ENCODE measurements around the gene DTNB.
"Not testable (repeated sequence)": the region's sequence is repeated elsewhere in the genome, so short reads cannot be mapped to it uniquely, and the experiment has no call there.

The DTNB gene

GRCh38 chr2:25420820-25421237, 252.5 kb downstream of the DTNB start:
- no peak for ATAC-seq (replicated peaks; ENCODE audit: extremely low read depth, poor library complexity, severe bottlenecking)
- Mint-ChIP-seq H3K4me3 (no peak overlapping the region), H3K27ac (ENCODE audit: low read depth) (no peak overlapping the region), H3K36me3 (ENCODE audit: insufficient read depth) (peaks cover 2% of the 10 kb centered on the region), H3K4me1 (no peaks in the 10 kb centered on the region), H3K9me3 (no peaks in the 10 kb centered on the region), H3K27me3 (no peaks in the 10 kb centered on the region)
- DNase-seq (ENCODE audit: low spot score in 2 of 2), result no peak

- H3K27me3 Mint-ChIP-seq, result no peaks in the 10 kb centered on the region
- no peaks in the 10 kb centered on the region for H3K4me1 Mint-ChIP-seq
- H3K4me3 Mint-ChIP-seq, result no peak overlapping the region
- H3K27ac Mint-ChIP-seq (ENCODE audit: low read depth), result no peak overlapping the region
- peaks cover 2% of the 10 kb centered on the region for H3K36me3 Mint-ChIP-seq (ENCODE audit: insufficient read depth)
- DNase-seq (ENCODE audit: low spot score in 2 of 2) (no peak), ATAC-seq (replicated peaks; ENCODE audit: extremely low read depth, poor library complexity, severe bottlenecking) (peak; percentile 28)
- no peaks in the 10 kb centered on the region for H3K9me3 Mint-ChIP-seq
Measured at GRCh38 chr2:25419678-25420242, 253.6 kb downstream of the DTNB start.

- ATAC-seq (replicated peaks; ENCODE audit: extremely low read depth, poor library complexity, severe bottlenecking) (no peak), DNase-seq (ENCODE audit: low spot score in 2 of 2) (no peak)
- no peaks in the 10 kb centered on the region for H3K9me3 Mint-ChIP-seq
- no peak overlapping the region for H3K27ac Mint-ChIP-seq (ENCODE audit: low read depth)
- peaks cover 2% of the 10 kb centered on the region for H3K36me3 Mint-ChIP-seq (ENCODE audit: insufficient read depth)
- H3K27me3 Mint-ChIP-seq, result no peaks in the 10 kb centered on the region
- no peak overlapping the region for H3K4me3 Mint-ChIP-seq
- H3K4me1 Mint-ChIP-seq, result no peaks in the 10 kb centered on the region
Measured at GRCh38 chr2:25418944-25419677, 254.3 kb downstream of the DTNB start.

GRCh38 chr2:25417715-25418369, 255.5 kb downstream of the DTNB start:
- DNase-seq (ENCODE audit: low spot score in 2 of 2) (no peak), ATAC-seq (replicated peaks; ENCODE audit: extremely low read depth, poor library complexity, severe bottlenecking) (no peak)
- Mint-ChIP-seq H3K27me3 (no peaks in the 10 kb centered on the region), H3K27ac (ENCODE audit: low read depth) (no peak overlapping the region), H3K4me1 (no peaks in the 10 kb centered on the region), H3K9me3 (no peaks in the 10 kb centered on the region), H3K4me3 (no peak overlapping the region), H3K36me3 (ENCODE audit: insufficient read depth) (peaks cover 2% of the 10 kb centered on the region)

GRCh38 chr2:25416674-25417073, 256.7 kb downstream of the DTNB start:
- DNase-seq (ENCODE audit: low spot score in 2 of 2) (no peak), ATAC-seq (replicated peaks; ENCODE audit: extremely low read depth, poor library complexity, severe bottlenecking) (no peak)
- no peaks in the 10 kb centered on the region for H3K27me3 Mint-ChIP-seq
- H3K9me3 Mint-ChIP-seq, result no peaks in the 10 kb centered on the region
- no peaks in the 10 kb centered on the region for H3K4me1 Mint-ChIP-seq
- H3K36me3 Mint-ChIP-seq (ENCODE audit: insufficient read depth), result peaks cover 2% of the 10 kb centered on the region
- no peak overlapping the region for H3K4me3 Mint-ChIP-seq
- no peak overlapping the region for H3K27ac Mint-ChIP-seq (ENCODE audit: low read depth)

- no peak overlapping the region for H3K27ac Mint-ChIP-seq (ENCODE audit: low read depth)
- no peaks in the 10 kb centered on the region for H3K9me3 Mint-ChIP-seq
- H3K4me1 Mint-ChIP-seq, result no peaks in the 10 kb centered on the region
- H3K4me3 Mint-ChIP-seq, result no peak overlapping the region
- H3K36me3 Mint-ChIP-seq (ENCODE audit: insufficient read depth), result no peaks in the 10 kb centered on the region
- no peaks in the 10 kb centered on the region for H3K27me3 Mint-ChIP-seq
- DNase-seq (ENCODE audit: low spot score in 2 of 2), result no peak
- ATAC-seq (replicated peaks; ENCODE audit: extremely low read depth, poor library complexity, severe bottlenecking), result no peak
Measured at GRCh38 chr2:25414781-25415180, 258.6 kb downstream of the DTNB start.

GRCh38 chr2:25413409-25413808, 260.0 kb downstream of the DTNB start:
- not testable (repeated sequence) for H3K4me1 Mint-ChIP-seq; DNase-seq (ENCODE audit: low spot score in 2 of 2); ATAC-seq (replicated peaks; ENCODE audit: extremely low read depth, poor library complexity, severe bottlenecking); H3K4me3 Mint-ChIP-seq; H3K27ac Mint-ChIP-seq (ENCODE audit: low read depth); H3K9me3 Mint-ChIP-seq; H3K27me3 Mint-ChIP-seq; H3K36me3 Mint-ChIP-seq (ENCODE audit: insufficient read depth)

- Mint-ChIP-seq H3K27ac (ENCODE audit: low read depth) (no peak overlapping the region), H3K9me3 (no peaks in the 10 kb centered on the region), H3K4me1 (no peaks in the 10 kb centered on the region), H3K27me3 (no peaks in the 10 kb centered on the region), H3K36me3 (ENCODE audit: insufficient read depth) (no peaks in the 10 kb centered on the region), H3K4me3 (no peak overlapping the region)
- ATAC-seq (replicated peaks; ENCODE audit: extremely low read depth, poor library complexity, severe bottlenecking) (no peak), DNase-seq (ENCODE audit: low spot score in 2 of 2) (no peak)
Measured at GRCh38 chr2:25411753-25412152, 261.6 kb downstream of the DTNB start.

GRCh38 chr2:25411281-25411680, 262.1 kb downstream of the DTNB start:
- Mint-ChIP-seq H3K27ac (ENCODE audit: low read depth) (no peak overlapping the region), H3K9me3 (no peaks in the 10 kb centered on the region), H3K27me3 (no peaks in the 10 kb centered on the region), H3K4me1 (no peaks in the 10 kb centered on the region), H3K36me3 (ENCODE audit: insufficient read depth) (peaks cover 2% of the 10 kb centered on the region), H3K4me3 (no peak overlapping the region)
- ATAC-seq (replicated peaks; ENCODE audit: extremely low read depth, poor library complexity, severe bottlenecking) (no peak), DNase-seq (ENCODE audit: low spot score in 2 of 2) (no peak)

- Mint-ChIP-seq H3K4me1 (no peaks in the 10 kb centered on the region), H3K27me3 (no peaks in the 10 kb centered on the region), H3K4me3 (no peak overlapping the region), H3K27ac (ENCODE audit: low read depth) (no peak overlapping the region), H3K9me3 (no peaks in the 10 kb centered on the region), H3K36me3 (ENCODE audit: insufficient read depth) (peaks cover 5% of the 10 kb centered on the region)
- DNase-seq (ENCODE audit: low spot score in 2 of 2) (no peak), ATAC-seq (replicated peaks; ENCODE audit: extremely low read depth, poor library complexity, severe bottlenecking) (no peak)
Measured at GRCh38 chr2:25410370-25410769, 263.0 kb downstream of the DTNB start.

- DNase-seq (ENCODE audit: low spot score in 2 of 2), result no peak
- Mint-ChIP-seq H3K27ac (ENCODE audit: low read depth) (no peak overlapping the region), H3K9me3 (no peaks in the 10 kb centered on the region), H3K4me3 (no peak overlapping the region), H3K27me3 (no peaks in the 10 kb centered on the region), H3K4me1 (no peaks in the 10 kb centered on the region), H3K36me3 (ENCODE audit: insufficient read depth) (peaks cover 5% of the 10 kb centered on the region)
- no peak for ATAC-seq (replicated peaks; ENCODE audit: extremely low read depth, poor library complexity, severe bottlenecking)
Measured at GRCh38 chr2:25409468-25409867, 263.9 kb downstream of the DTNB start.

GRCh38 chr2:25409044-25409443, 264.3 kb downstream of the DTNB start:
- Mint-ChIP-seq H3K36me3 (ENCODE audit: insufficient read depth) (peaks cover 5% of the 10 kb centered on the region), H3K4me1 (peaks cover 4% of the 10 kb centered on the region), H3K27me3 (no peaks in the 10 kb centered on the region), H3K9me3 (no peaks in the 10 kb centered on the region), H3K4me3 (no peak overlapping the region), H3K27ac (ENCODE audit: low read depth) (no peak overlapping the region)
- DNase-seq (ENCODE audit: low spot score in 2 of 2) (no peak), ATAC-seq (replicated peaks; ENCODE audit: extremely low read depth, poor library complexity, severe bottlenecking) (no peak)

Measured in central memory CD8-positive, alpha-beta T cell (primary cell).